K562 (cell line): ENCODE measurements around the gene AK5. TPM values are rescaled to one million over a fixed set of nuclear protein-coding genes. Genes with fewer than 3 reads are reported as not detected.

ENCODE experiments used
- ATAC-seq: fragments of 200-7000 bp; cut with Tn5 transposase; 3 replicates; pipeline ENCODE4 v1.9.1; 2020; ENCODE audit warnings: moderate library complexity
- BruUV-seq: library from RNA; stranded (reverse); fragments of 400-500 nt; replicated peaks from 2 replicates; lab custom pipeline; 2021; lab: Mats Ljungman, UMichigan
- CTCF ChIA-PET: fragments of 300-600 bp; formaldehyde crosslinking; extraction: SDS; loops from one replicate; lab custom pipeline; 2021; ENCODE audit warnings: low intra/inter-chr PET ratio; lab: Yijun Ruan, JAX
- POLR2A ChIA-PET: fragments of 300-600, 350-650 bp; sonication (Branson Sonifier 250); formaldehyde crosslinking; extraction: SDS; loops from one replicate; lab custom pipeline; 2021; ENCODE audit warnings: antibody characterized with exemption, inconsistent platforms; lab: Yijun Ruan, JAX
- DNase-seq, 4 experiments: peaks; one replicate each; pipeline versions ENCODE4 v3.0.0 to v3.0.0-alpha.2; 2011 to 2018; ENCODE audit warnings: low spot score in 3 of 4, mixed read lengths in 3 of 4; ENCODE audit errors: extremely low read depth in 1 of 4
- FAIRE-seq: peaks from 2 replicates; lab custom pipeline; 2011; peaks lifted over from hg19 to GRCh38; lab: Jason Lieb, UNC
- H2AFZ ChIP-seq: 2 replicates; pipeline ENCODE4 v1.6.0; 2011; ENCODE audit warnings: low read depth, low read length, control low read depth, inconsistent platforms
- H3K27ac ChIP-seq: fragments of 200-600 bp; 3 replicates; pipeline ENCODE4 v1.8.0; 2011; ENCODE audit warnings: low read depth, mild to moderate bottlenecking, control low read depth, inconsistent platforms, low read length, moderate library complexity, mixed read lengths; ENCODE audit errors: extremely low read depth
- H3K27me3 ChIP-seq, 2 experiments: fragments of 300-600 bp in 1 of 2; 2 replicates in 1 of 2; 3 replicates in 1 of 2; pipeline versions ENCODE4 v1.6.0 to v1.8.0; 2011; ENCODE audit warnings: inconsistent platforms in 2 of 2, low read length in 2 of 2, mild to moderate bottlenecking in 1 of 2, mixed read lengths in 1 of 2, moderate library complexity in 1 of 2; ENCODE audit not compliant: control insufficient read depth in 2 of 2, insufficient read depth in 2 of 2
- H3K36me3 ChIP-seq: fragments of 300-600 bp; 3 replicates; pipeline ENCODE4 v1.8.0; 2011; ENCODE audit warnings: mild to moderate bottlenecking, low read length, inconsistent platforms; ENCODE audit not compliant: control insufficient read depth, insufficient read depth
- H3K4me1 ChIP-seq, 2 experiments: fragments of 200-600 bp in 1 of 2; replicated peaks in 1 of 2; 2 replicates in 1 of 2; 3 replicates in 1 of 2; pipeline versions ENCODE4 v1.5.1 to v1.8.0; 2011; ENCODE audit warnings: inconsistent platforms in 2 of 2, low read length in 2 of 2, mild to moderate bottlenecking in 1 of 2, mixed read lengths in 1 of 2, moderate library complexity in 1 of 2; ENCODE audit not compliant: control insufficient read depth in 2 of 2, insufficient read depth in 2 of 2
- H3K4me2 ChIP-seq: 2 replicates; pipeline ENCODE4 v1.6.1; 2011; ENCODE audit warnings: low read length, control low read depth, inconsistent platforms, mixed read lengths; ENCODE audit not compliant: insufficient read depth
- H3K4me3 ChIP-seq: fragments of 200-600 bp; sonication (generic), shearing (Covaris generic); 2 replicates; pipeline ENCODE4 v1.5.1; 2016; ENCODE audit warnings: control low read depth, inconsistent platforms
- H3K79me2 ChIP-seq: fragments of 200-600 bp; 3 replicates; pipeline ENCODE4 v1.8.0; 2011; ENCODE audit warnings: low read length, inconsistent platforms; ENCODE audit not compliant: control insufficient read depth, insufficient read depth
- H3K9ac ChIP-seq, 2 experiments: 2 replicates each; pipeline versions ENCODE4 v1.6.0 to v1.6.1; 2011; ENCODE audit warnings: low read depth in 2 of 2, low read length in 2 of 2, control low read depth in 1 of 2, inconsistent platforms in 1 of 2, mild to moderate bottlenecking in 1 of 2, mixed read lengths in 1 of 2; ENCODE audit not compliant: insufficient read depth in 1 of 2
- H3K9me1 ChIP-seq: one replicate; pipeline ENCODE4 v1.6.0; 2011; ENCODE audit warnings: inconsistent platforms, mild to moderate bottlenecking, low read length, moderate library complexity; ENCODE audit not compliant: control insufficient read depth, insufficient read depth
- H3K9me3 ChIP-seq: replicated peaks from 2 replicates; pipeline ENCODE4 v1.5.1; 2011; ENCODE audit warnings: low read depth, low read length, inconsistent platforms; ENCODE audit not compliant: control insufficient read depth, insufficient read depth
- H4K20me1 ChIP-seq: replicated peaks from 2 replicates; pipeline ENCODE4 v1.6.1; 2011; ENCODE audit warnings: low read length, inconsistent platforms, mixed read lengths; ENCODE audit not compliant: control insufficient read depth, insufficient read depth
- CBX8 ChIP-seq: fragments of 200-600 bp; sonication (generic); IDR thresholded peaks from 2 replicates; pipeline ENCODE4 v1.6.1; 2012; ENCODE audit warnings: borderline replicate concordance, mixed run types, low read depth, mild to moderate bottlenecking, moderate library complexity, mixed read lengths, low read length, control low read depth, inconsistent platforms; ENCODE audit not compliant: poor library complexity, severe bottlenecking; ENCODE audit errors: extremely low read depth
- DIDO1 ChIP-seq: fragments of 450-650 bp; IDR thresholded peaks from 2 replicates; pipeline ENCODE4 v1.6.1; 2016; ENCODE audit warnings: low read depth, missing biosample characterization, missing genetic modification characterization
- ELF4 ChIP-seq: fragments of 450-650 bp; formaldehyde crosslinking; IDR thresholded peaks from 2 replicates; pipeline ENCODE4 v1.4.0; 2022; ENCODE audit warnings: missing genetic modification characterization
- EP300 ChIP-seq: IDR thresholded peaks from 2 replicates; pipeline ENCODE4 v1.6.1; 2012; ENCODE audit warnings: low read length, improper control_type of control experiment
- FOXJ3 ChIP-seq: sonication (generic); formaldehyde crosslinking; IDR thresholded peaks from 2 replicates; pipeline ENCODE4 v1.4.0; 2020; ENCODE audit warnings: mild to moderate bottlenecking, missing genetic modification reagents
- GABPB2 ChIP-seq: fragments of 250-450 bp; sonication (Bioruptor Pico); conservative IDR thresholded peaks from 2 replicates; pipeline ENCODE4 v1.5.1; 2021; ENCODE audit warnings: mild to moderate bottlenecking
- HNRNPUL1 ChIP-seq: fragments of 200-400 bp; formaldehyde crosslinking; IDR thresholded peaks from 2 replicates; pipeline ENCODE4 v1.6.1; 2017; ENCODE audit warnings: low read length
- KLF16 ChIP-seq: IDR thresholded peaks from 2 replicates; pipeline ENCODE4 v1.6.1; 2016; ENCODE audit warnings: antibody characterized with exemption
- MXD1 ChIP-seq: fragments of 250-450 bp; sonication (Bioruptor Pico); IDR thresholded peaks from 2 replicates; pipeline ENCODE4 v1.8.0; 2021; ENCODE audit warnings: borderline replicate concordance, mild to moderate bottlenecking, moderate library complexity; ENCODE audit not compliant: poor library complexity, severe bottlenecking
- PPARD ChIP-seq: fragments of 250-450 bp; sonication (Bioruptor Pico); IDR thresholded peaks from 2 replicates; pipeline ENCODE4 v1.8.0; 2022; ENCODE audit warnings: inconsistent platforms, mild to moderate bottlenecking, moderate library complexity
- RBFOX2 ChIP-seq: fragments of 200-400 bp; formaldehyde crosslinking; IDR thresholded peaks from 2 replicates; pipeline ENCODE4 v1.6.1; 2017; ENCODE audit warnings: low read depth, mild to moderate bottlenecking, low read length, moderate library complexity
- RUNX1 ChIP-seq: sonication (generic); IDR thresholded peaks from 2 replicates; pipeline ENCODE4 v1.6.1; 2016; ENCODE audit warnings: antibody characterized with exemption, low read depth
- SMAD1 ChIP-seq: fragments of 150-350 bp; IDR thresholded peaks from 2 replicates; pipeline ENCODE4 v1.6.1; 2014; ENCODE audit warnings: low read length, low read depth; ENCODE audit not compliant: partially characterized antibody
- XRCC4 ChIP-seq: IDR thresholded peaks from one replicate; pipeline ENCODE4 v1.6.1; 2011; ENCODE audit not compliant: insufficient read depth, insufficient read length; ENCODE audit errors: extremely low read depth
- ZC3H4 ChIP-seq: sonication (generic); formaldehyde crosslinking; IDR thresholded peaks from 2 replicates; pipeline ENCODE4 v1.9.0; 2021; ENCODE audit warnings: missing genetic modification reagents, borderline replicate concordance
- ZKSCAN3 ChIP-seq: fragments of 250-450 bp; sonication (Bioruptor Pico); IDR thresholded peaks from 2 replicates; pipeline ENCODE4 v1.4.0; 2020
- ZNF121 ChIP-seq: sonication (generic); formaldehyde crosslinking; conservative IDR thresholded peaks from 2 replicates; pipeline ENCODE4 v1.8.0; 2022; ENCODE audit warnings: missing genetic modification reagents
- WGBS: fragments of 100-300 bp; shearing (Covaris generic); methylation state at CpG from one replicate; pipeline ENCODE4 v1.1.6; 2016; ENCODE audit warnings: low coverage, mixed read lengths; ENCODE audit not compliant: insufficient coverage; ENCODE audit errors: missing lambda C conversion rate; 5-methylcytosine and 5-hydroxymethylcytosine counted together
- in situ Hi-C: fragments of 300-500 bp; cut with MboI; formaldehyde crosslinking; loops from 4 replicates; pipeline ENCODE4 v1.15.0; 2018; ENCODE audit warnings: inconsistent platforms, mixed read lengths
- intact Hi-C: fragments of 100-400 bp; cut with micrococcal nuclease; formaldehyde crosslinking; loops from 2 replicates; pipeline ENCODE4 v1.14.2; 2022
- polyA plus RNA-seq, 8 experiments: library from polyadenylated mRNA; depleted of rRNA in 4 of 8; stranded (reverse) in 5 of 8; unstranded in 3 of 8; fragments of >200 nt; fragmentation: Nextera tagmentation in 2 of 8; fragmentation: Illumina TruSeq in 1 of 8; extraction: Ambion mirVana in 2 of 8; extraction: Trizol in 1 of 8; gene quantifications; 2 replicates each; pipeline versions ENCODE4 v1.2.1 to v1.2.3, GENCODE V29; 2011 to 2014; ENCODE audit warnings: inconsistent platforms in 1 of 8, missing spikeins in 1 of 8
- total RNA-seq, 7 experiments: library from RNA; depleted of rRNA in 6 of 7; stranded (reverse); fragments of >200 nt in 6 of 7; fragmentation: Illumina TruSeq in 2 of 7; extraction: Trizol in 2 of 7; gene quantifications; 2 replicates each; pipeline versions ENCODE4 v1.2.1 to v1.2.3, GENCODE V29; 2011 to 2021; ENCODE audit warnings: low replicate concordance in 1 of 7
- TF ChIP-seq, protein P1 (sequence below), 2 experiments: fragments of 450-650 bp; IDR thresholded peaks; 2 replicates each; pipeline ENCODE4 v1.6.1; 2016

The AK5 gene
- total and polyA plus RNA-seq, 9 of the 15 experiments (the other 6 are each of a cell fraction or from before 2014, with no cell fraction given): 0.06 TPM; not detected in 8

GRCh38 chr1:77303387-77303786 lies 21.6 kb downstream of the AK5 start:
- no TSS peak for BruUV-seq
- in situ Hi-C loops: no loop called here
- intact Hi-C loops: no loop called here
- Histone ChIP-seq H3K9me3 (no peaks in the 10 kb centered on the region), H2AFZ (no peak overlapping the region), H3K36me3 (no peaks in the 10 kb centered on the region), H3K9me1 (no peaks in the 10 kb centered on the region), H3K9ac (no peak overlapping the region), H3K27ac (no peak overlapping the region), H3K4me3 (no peak overlapping the region), H3K4me2 (no peak overlapping the region), H4K20me1 (no peaks in the 10 kb centered on the region), H3K79me2 (no peaks in the 10 kb centered on the region), H3K4me1 (no peaks in the 10 kb centered on the region; a peak in 1 of 5 replicates), H3K27me3 (no peaks in the 10 kb centered on the region; a peak in 2 of 5 replicates)
- WGBS: 11% methylated on average over 3 of the region's 3 CpGs
- DNase-seq (no peak), FAIRE-seq (no peak), ATAC-seq (no peak)
- no peak for TF ChIP-seq ZKSCAN3 (CRISPR knock-in tag)
- no peak for TF ChIP-seq HNRNPUL1
- TF ChIP-seq GABPB2: no peak
- TF ChIP-seq CBX8: no peak
- TF ChIP-seq, protein P1, sequence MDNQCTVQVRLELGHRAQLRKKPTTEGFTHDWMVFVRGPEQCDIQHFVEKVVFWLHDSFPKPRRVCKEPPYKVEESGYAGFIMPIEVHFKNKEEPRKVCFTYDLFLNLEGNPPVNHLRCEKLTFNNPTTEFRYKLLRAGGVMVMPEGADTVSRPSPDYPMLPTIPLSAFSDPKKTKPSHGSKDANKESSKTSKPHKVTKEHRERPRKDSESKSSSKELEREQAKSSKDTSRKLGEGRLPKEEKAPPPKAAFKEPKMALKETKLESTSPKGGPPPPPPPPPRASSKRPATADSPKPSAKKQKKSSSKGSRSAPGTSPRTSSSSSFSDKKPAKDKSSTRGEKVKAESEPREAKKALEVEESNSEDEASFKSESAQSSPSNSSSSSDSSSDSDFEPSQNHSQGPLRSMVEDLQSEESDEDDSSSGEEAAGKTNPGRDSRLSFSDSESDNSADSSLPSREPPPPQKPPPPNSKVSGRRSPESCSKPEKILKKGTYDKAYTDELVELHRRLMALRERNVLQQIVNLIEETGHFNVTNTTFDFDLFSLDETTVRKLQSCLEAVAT (IDR thresholded peaks at IDR 0.05): no peak
- TF ChIP-seq KLF16: no peak
- TF ChIP-seq XRCC4: no peak
- no peak for TF ChIP-seq RUNX1
- no peak for TF ChIP-seq MXD1 (CRISPR knock-in tag)
- TF ChIP-seq PPARD: no peak
- TF ChIP-seq ZNF121 (CRISPR knock-in tag): no peak
- TF ChIP-seq FOXJ3 (CRISPR knock-in tag): no peak
- TF ChIP-seq EP300: no peak
- no peak for TF ChIP-seq ELF4 (CRISPR knock-in tag)
- no peak for TF ChIP-seq ZC3H4
- no peak for TF ChIP-seq RBFOX2
- TF ChIP-seq DIDO1 (tag): no peak
- no peak for TF ChIP-seq SMAD1
- POLR2A ChIA-PET: interaction anchor here (0.6 kb wide), 1 partner anchor 102 kb away, joined by 3 read pairs; no protein-coding TSS in a partner anchor
- CTCF ChIA-PET: no interaction called here
